Bone marrow (tissue), 2 donors: ENCODE measurements around the gene AMIGO3.
"Not testable (repeated sequence)": the region's sequence is repeated elsewhere in the genome, so short reads cannot be mapped to it uniquely, and the experiment has no call there.

Experiments used
- DNase-seq, 2 donors: peaks; one replicate each; lab custom pipeline; 2025; lab: John Stamatoyannopoulos, UW

Gene AMIGO3

DNA sequence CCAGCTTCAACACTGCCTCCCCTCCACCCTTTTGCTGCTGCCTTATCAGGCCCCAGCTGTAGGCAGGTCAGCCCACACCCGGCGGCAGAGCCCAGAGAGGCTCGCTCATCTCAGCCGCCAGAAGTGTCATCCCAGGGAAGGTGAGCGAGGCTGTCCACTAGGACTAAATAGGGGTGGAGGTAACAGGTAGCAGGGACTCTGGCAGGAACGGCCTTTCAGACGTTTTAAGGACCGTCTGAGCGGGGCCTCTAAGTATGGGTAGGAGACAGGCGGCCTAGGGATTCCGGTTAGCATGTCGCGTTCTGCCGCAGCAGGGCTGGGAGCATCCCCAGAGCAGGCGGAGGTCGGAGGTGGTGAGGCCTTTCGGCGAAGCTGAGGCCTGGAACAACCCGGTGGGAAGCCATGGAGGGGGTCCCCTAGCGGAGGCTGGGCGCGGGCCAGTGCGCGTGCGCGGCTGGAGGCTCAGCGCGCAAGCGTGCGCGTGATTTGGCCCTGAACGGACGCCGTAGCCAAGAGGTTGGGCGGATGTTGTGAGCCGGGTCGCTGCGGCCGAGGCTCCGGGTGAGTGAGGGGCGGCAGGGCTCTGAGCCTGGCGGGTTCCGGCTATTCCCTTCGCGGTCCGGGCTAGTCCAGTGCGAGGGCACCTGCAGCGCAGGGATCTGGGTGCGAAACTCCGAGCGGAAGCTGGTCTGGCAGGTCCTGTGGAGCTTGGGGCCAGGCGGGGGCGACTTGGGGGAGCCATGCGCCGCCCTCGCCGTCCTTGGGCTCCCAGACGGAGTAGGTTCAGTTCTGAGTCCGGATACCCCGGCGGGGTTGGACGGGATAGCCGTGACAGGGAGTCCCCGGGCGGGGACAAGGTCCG is 30.2 kb downstream of the AMIGO3 start, which contains the start of the genes MST1 and RNF123:
TSS of gene MST1 (minus strand) at position 429 of the 862 bp plus-strand sequence. CDS start 783 bp downstream, outside the sequence.
TSS of gene RNF123 (plus strand) at position 512 of the 862 bp plus-strand sequence. CDS start 1,609 bp downstream, outside the sequence.
- no peak for DNase-seq

DNA sequence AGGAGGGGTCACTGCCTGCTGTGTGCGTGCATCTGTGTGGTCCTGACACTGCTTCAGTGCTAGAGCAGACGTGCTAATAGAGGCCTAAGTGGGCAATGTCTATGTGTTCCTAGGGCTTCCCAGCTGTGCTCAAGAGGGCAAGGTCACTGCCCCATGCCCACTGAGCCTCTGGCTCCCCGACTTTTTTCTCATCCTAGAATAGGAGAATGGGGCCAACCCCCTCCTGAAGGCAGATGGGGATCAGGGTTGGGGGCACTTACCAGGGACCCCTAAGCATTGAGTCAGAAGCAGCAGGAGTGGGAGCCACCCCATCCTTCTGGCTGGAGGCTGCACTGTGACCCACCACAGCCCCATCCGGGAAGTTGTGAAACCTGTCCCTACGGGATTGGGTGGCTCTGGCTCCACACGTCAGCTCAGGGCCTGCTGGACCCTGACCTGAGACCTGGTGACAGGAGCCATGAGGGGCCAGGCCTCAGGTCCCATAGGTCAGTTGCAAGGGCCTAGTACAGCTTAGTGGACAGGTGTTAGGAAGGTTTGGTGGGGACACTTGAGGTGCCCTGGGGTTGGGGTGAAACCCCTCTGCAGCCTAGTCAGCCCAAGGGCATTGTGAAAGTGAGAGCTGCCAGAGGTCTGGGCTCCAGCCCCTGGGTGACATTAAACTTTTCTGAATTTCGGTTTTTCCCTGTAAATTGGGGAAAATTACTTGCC is 31.0 kb downstream of the AMIGO3 start:
- not testable (repeated sequence) for DNase-seq

DNA sequence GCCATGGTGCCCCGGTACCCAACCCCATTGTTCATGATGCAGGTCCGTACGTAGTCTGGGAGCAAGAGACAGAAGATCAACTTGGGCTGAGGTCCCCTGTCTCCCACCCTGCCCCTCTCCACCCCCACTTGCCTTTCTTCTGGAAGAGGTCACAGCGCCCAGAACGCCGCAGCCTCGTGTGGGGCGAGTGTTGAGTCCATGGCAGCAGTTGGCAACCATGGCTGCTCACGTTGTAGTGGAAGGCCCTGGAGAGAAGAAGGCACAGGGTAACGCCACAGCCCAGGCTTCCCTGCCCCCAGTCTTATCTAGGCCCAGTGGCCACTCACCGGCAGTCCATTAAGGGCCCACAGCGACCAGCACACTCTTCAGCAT is 32.1 kb downstream of the AMIGO3 start:
- not testable (repeated sequence) for DNase-seq

DNA sequence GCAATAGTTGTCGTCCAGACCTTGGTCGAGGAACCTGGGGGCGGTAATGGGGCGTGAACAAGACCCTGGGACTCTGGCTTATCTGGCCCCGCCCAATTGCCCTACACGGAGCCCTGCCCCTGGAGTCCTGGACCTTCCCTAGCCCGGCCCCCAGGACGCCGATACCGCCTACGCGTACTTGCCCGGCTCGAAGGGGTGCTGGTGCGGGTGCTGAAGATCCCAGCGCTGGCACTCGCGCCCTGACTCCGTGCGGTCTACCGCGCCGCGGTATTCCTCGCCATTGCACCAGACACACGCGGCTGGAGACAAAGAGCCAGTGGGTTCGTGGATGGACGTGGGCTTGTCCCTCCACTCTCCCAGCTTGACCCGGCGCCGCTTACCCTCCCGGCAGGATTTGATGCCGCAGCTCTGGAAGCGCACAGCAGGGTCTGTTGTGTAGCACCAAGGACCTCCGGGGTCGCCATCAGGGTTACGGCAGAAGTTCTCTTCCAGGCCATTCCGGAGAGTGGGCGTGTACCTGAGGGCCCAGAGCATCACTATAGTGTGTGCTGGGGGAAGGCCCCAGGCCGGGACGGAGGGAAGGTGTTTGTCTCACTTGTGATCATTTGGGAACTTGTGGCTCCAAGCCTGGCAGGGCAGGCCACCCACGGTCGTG is 32.6 kb downstream of the AMIGO3 start:
- DNase-seq = not testable (repeated sequence)

DNA sequence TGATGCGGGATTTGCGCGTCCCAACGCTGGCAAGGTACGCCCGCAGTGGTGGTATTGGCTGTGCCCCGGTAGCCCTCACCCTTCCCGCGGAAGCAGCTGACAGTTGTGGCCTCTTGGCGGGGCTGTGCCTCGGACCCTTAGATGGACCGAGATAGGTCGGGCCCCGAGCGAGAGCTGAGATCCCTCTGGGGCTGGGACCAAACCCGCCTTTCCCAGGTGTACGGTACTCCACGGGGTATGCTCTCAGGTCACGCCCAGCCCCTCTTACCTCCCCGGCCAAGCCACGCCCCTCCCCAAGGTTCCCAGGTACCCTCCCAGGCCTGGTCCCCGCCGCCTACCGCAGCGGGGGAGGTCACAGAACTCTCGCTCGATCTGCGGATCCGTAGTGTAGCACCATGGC is 33.1 kb downstream of the AMIGO3 start:
- not testable (repeated sequence) for DNase-seq

DNA sequence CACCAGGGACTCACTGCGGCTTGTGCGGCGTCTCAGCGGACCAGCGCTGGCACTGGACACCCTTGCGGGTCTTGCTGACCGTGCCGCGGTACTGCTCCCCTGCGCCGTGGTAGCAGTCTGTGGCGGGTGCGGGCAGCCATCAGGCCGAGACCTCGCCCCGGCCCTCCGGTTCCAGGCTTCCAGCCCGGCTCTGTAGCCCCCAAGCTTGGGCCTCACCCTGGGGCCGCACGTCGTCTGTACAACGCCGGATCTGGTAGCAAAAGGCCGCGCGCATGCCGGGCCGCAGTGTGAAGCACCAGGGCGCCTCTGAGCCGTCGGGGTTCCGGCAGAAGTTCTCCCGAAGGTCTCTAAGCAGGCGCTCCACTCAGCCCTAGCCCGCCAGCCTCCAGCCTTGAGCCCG is 33.6 kb downstream of the AMIGO3 start:
- not testable (repeated sequence) for DNase-seq

DNA sequence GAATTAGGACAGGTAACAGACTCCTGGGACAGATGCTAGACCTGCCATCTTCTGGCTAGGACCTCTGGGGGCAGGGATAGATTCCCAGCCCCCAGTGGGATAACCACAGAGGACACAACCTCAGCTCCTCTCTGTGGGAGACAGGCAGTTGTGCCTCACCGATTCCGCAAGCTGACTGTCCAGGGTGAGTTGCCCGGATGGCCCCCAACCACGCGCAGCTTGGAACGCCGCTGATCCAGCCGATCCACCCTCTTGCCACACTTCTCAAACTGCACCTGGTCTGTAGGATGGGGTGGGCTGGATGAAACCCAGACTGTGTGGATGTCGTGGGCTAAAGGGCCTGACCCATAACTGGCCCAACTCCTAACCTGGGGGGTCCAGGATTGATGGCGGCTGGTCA is 34.4 kb downstream of the AMIGO3 start:
- DNase-seq = not testable (repeated sequence)

DNA sequence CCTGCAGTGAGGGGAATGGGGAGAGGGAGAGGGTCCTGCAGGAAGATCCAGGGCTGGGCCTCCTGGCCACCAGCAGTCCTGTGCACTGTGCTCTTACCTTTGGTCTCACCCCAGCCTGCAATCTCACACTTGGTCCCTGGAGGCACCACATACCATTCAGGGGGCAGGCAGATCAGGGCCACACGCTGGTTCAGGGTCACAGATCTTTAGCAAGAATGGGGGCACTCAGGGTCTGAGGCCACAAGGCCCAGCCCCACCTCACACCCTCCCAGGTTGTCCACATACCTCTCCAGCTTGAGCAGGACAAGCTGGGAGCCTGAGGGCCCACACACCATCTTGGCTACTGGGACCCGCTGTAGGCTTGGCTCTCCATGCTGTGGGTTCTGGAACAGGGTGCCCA is 35.0 kb downstream of the AMIGO3 start:
- not testable (repeated sequence) for DNase-seq

DNA sequence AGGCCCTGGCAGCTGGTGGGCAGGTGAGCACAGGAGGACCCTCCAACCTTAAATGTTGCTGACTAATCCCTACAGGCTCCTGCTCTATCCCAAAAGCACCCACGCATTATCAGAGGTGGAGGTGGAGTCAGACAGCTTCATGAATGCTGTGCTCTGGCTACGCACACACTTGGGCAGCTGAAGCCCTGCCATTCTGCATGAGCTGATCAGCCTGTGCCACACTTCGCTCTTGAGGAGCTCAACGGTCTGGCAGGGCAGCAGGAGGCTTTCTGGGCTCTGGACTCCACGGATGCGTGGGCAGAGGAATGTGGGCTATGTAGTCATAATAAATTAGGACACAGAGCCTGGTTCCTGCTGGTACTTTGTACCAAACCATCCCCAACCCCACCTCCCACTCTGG is 36.3 kb downstream of the AMIGO3 start:
- DNase-seq = no peak

DNA sequence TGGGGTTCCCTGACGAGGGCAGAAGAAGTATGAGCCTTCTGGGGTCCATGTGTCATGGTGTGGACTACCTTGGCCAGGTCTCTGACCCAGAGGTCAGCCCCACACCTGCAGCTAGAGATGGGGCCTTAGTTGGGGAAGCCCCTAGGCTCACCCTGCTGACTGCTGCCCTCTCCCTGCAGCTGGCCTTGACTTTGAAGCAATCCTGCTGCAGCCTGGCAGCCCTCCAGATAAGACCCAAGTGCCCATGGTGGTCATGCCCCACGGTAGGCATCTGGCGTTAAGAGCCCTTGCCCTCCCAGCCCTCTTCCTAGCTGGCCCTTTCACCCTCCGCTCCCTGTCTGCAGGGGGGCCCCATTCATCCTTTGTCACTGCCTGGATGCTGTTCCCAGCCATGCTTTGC is 37.9 kb downstream of the AMIGO3 start:
- no peak for DNase-seq

DNA sequence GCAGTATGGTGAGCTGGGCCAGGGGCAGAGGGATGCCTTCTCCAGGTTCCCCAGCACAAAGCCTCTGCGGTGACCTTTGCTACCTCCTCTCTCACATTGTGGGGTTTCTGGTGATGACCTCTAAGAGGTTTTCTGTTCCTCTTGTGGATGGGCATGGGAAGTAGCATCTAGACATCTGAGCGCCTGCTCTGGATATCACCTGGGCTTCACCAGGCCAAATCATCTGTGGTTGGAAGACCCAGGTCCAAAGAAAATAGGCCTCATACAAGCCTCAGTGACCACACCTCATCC is 38.3 kb downstream of the AMIGO3 start:
- no peak for DNase-seq

DNA sequence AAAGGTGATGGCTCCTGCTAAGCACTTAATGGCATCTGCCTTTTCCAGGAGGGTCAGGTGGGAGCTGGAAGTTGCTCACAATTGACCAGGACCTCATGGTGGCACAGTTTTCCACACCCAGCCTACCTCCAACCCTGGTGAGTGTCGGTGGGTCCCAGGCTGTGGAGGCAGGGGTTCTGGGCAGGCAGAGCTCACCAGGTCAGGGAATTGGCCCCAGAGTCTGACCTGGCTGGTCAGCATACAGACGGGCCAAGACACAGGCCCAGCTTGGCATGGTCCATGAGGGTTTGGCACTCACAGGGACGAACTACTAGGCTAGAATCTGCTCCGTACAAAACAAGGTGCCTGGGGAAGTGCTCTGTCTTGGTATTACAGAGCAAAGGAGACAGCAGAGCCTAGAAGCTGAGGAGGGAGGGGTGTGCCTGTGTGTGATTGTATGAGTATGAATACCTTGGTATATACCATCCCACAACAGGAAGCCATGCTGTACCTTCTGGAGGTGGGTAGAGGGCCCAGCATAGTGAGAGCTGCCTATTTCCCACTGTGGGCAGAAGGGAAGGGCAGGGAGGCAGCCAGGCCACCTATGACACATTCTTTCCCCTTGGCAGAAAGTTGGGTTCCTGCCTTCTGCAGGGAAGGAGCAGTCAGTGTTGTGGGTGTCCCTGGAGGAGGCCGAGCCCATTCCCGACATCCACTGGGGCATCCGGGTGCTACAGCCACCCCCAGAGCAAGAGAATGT is 38.8 kb downstream of the AMIGO3 start:
- no peak for DNase-seq

DNA sequence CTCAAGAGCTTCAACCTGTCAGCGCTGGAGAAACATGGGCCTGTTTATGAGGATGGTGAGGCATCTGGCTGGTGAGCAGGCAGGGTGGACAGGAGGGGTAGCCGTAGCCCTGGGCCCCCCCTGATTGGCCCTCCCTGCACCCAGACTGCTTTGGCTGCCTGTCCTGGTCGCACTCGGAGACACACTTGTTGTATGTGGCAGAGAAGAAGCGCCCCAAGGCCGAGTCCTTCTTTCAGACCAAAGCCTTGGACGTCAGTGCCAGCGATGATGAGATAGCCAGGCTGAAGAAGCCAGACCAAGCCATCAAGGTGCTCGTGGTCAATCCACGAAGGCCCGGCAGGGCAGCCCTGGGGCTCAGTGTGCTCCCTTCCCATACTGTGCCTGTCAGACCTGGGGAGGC is 43.6 kb downstream of the AMIGO3 start:
- DNase-seq = no peak

DNA sequence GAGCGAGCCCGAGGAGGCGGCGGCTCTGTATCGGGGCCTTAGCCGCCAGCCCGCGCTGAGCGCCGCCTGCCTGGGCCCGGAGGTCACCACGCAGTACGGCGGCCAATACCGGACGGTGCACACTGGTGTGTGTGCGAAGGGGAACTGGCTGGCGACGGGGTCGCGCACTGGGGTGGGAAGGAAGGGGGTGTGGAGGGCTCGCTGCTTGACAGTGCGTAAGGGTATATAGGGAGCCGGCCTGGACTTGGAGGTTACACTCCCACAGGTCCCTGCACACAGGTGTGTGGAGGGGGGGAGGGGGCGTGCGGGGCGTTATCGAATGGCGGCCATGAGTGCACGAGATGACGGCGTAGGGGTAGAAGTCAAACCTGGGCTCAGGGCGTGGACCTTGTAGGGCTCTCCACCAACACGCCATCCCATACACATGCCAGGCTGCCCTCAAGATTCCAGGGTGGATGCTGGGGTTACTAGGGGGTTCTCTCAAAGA is 44.9 kb downstream of the AMIGO3 start:
- DNase-seq = no peak

DNA sequence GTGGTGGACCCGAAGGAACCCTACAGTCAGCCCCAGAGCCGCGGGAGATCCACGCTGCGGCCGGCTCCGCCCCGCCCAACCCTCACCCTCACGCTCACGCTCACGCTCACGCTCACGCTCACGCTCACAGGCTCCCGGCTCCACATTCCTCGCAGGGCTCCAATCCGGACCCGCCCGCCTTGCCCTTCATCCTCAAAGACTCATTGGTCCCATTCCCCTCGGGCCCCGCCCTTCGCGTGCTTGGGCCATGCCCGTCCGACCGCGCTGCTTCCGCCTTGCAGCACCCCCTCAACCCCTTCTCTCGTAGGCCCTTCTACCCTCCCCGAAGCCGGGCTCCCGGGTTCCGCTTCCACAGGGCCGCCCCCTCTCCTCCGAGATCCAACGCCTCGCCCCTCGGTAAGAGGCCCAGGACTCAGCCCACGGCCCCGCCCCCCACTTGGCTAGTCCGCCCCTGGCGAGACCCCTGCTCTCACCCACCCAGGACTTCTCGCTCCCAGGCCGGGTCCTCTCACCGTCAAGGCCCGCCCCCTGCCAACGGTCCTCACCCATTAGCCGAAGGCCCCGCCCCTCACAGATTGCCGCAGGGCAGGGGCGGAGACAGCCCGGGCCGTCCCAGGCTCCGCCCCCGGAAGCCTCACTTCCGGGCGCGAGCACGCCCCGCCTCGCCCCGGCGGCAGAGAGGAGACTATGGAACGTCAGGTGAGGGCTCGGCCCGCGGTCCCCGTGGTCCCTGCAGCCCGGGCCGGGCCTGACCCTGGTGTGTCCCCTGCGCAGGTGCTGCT is 45.6 kb downstream of the AMIGO3 start, which contains the start of gene APEH:
TSS of gene APEH (plus strand) at position 637 of the 782 bp plus-strand sequence. CDS start at position 688, 51 bp downstream.
- no peak for DNase-seq

DNA sequence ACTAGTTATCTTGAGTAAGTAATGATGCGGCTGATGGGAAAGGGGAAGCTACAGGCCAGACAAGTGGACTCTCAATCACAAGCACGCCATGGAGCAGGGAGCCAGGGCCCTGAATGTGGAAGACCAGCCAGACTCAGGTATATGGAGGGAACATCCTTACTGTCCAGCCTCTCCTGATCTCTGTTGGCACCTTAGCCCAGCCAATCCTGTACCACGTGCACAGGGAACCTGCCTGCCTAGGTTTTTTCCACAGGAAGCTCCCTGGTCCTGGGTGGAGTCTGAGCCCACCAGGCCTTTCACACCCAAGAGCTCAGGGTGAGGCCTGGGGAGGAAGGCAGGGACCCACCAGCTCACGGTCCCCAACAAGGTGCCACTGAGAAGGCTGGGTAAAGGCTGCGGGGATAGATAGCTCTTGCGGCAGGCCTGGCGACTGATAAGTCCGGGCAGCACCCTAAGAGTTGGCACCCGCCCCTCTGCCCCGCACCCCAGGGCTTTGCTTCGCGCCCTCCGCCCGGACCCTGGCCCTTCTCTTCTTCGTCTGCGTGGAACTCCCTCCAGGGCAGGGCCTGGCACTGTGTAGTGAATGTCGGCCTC is 46.3 kb downstream of the AMIGO3 start:
- DNase-seq = no peak

DNA sequence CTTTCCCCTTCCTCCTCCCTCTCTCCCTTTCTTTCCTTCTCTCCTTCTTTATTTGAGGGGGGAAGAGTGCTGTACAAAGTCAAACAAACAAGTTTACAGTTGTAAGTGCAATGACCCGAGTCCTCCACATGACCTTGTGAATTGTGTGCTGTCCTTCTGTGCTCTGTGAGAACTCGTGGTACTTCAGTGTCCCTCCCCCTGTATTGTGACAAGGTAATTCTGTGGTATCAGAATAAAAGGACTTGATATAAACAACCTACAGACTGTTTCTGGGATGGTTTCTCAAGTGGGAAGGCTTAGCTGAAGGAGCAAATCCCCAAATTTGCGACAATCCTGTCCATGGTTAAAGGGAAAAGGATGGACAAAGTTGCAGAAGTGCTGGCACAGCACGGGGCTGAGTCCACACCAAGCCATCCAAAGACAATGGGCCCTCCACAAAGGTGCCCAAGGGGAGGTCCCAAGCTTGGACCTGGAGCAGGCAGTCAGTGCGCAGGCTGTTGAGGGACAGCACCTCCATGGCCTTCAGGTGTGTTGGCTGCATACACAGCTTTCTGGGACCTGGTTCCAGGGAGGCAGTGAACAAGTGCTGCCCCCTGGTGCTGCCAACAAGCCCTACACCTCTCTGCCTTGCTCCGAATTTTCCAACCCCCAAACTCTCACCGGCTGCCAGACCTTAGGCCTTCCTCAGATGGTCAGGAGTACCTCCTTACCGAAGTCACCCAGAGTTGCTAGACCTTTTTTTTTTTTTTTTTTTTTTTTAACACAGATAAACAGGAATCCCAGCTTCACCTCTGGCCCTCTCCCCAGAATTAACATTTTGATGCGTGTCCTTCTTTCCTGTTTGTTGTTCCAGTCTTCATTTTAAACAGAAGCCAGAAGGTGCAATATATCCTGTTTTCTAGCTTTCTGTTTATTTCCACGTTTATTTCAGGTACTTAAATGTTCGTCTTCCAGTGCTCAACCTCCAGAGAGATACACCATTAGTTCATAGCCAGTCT is 47.9 kb downstream of the AMIGO3 start:
- DNase-seq = no peak

DNA sequence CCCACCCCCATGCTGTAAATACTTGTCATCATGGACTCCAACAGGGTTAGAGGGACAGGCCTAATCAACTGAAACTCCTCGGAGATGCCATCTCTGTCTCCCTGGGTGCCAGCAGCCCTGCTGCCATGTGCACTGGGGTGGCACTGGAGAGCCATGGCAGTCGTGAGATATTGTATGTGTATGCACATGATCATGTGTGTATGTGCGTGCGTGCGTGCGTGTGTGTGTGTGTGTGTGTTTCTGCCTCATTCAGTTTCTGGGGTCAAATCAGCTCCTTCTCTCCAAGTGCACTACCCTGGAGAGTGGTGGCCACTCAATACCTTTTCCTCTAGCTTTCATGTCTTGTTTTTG is 48.6 kb downstream of the AMIGO3 start:
- no peak for DNase-seq

DNA sequence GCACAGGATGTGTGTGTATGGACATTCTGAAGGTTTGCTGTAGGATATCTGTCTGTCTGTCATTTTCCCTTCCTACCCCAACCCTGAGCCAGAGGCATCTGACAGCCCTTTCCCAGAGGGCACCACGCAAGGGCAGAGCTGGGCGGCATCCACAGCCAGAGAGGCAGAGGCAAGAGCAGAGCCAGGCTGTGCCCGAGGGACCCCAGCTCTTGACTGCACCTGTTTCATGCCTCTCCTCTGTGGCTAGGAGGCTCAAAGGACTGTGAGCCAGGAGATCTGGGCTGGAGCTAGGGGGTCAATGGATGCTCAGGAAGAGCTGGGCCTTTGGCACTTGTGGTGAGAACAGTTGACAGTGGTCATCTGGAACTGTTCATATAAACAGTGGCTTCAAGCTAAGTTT is 50.1 kb downstream of the AMIGO3 start:
- no peak for DNase-seq
